Endothelial cell of umbilical vein (primary cell): ENCODE measurements around the gene TRAF3IP1. TPM values are rescaled to one million over a fixed set of nuclear protein-coding genes. Genes with fewer than 3 reads are reported as not detected.

Source experiments
- BruUV-seq: library from RNA; stranded (reverse); fragments of 400-500 nt; replicated peaks from 2 replicates; lab custom pipeline; 2021; lab: Mats Ljungman, UMichigan
- CTCF ChIA-PET: fragments of 300-600, 350-600 bp; sonication (Branson Sonifier 250); formaldehyde crosslinking; loops from one replicate; lab custom pipeline; 2021; ENCODE audit warnings: antibody characterized with exemption, inconsistent platforms; lab: Charles Lee
- POLR2A ChIA-PET: fragments of 300-600, 350-600 bp; sonication (Branson Sonifier 250); formaldehyde crosslinking; loops from one replicate; lab custom pipeline; 2021; ENCODE audit warnings: antibody characterized with exemption, inconsistent platforms; lab: Charles Lee
- DNase-seq: peaks from one replicate; pipeline ENCODE4 v3.0.0-alpha.2; 2011; ENCODE audit warnings: low read depth, low spot score
- FAIRE-seq: peaks from 2 replicates; lab custom pipeline; 2011; peaks lifted over from hg19 to GRCh38; lab: Jason Lieb, UNC
- H2AFZ ChIP-seq: 2 replicates; pipeline ENCODE4 v1.6.0; 2012; ENCODE audit warnings: low read depth, low read length, control low read depth, inconsistent platforms
- H3K27ac ChIP-seq: 2 replicates; pipeline ENCODE4 v1.5.1; 2011; ENCODE audit warnings: low read depth, mild to moderate bottlenecking, control low read depth, low read length, moderate library complexity; ENCODE audit not compliant: insufficient read depth
- H3K27me3 ChIP-seq, 2 experiments: 2 replicates each; pipeline versions ENCODE4 v1.6.0 to v1.6.1; 2011; ENCODE audit warnings: low read length in 2 of 2, mixed read lengths in 1 of 2; ENCODE audit not compliant: control insufficient read depth in 2 of 2, insufficient read depth in 2 of 2
- H3K36me3 ChIP-seq, 2 experiments: 2 replicates in 1 of 2; 3 replicates in 1 of 2; pipeline ENCODE4 v1.5.1; 2011; ENCODE audit warnings: low read length in 2 of 2, mild to moderate bottlenecking in 1 of 2, moderate library complexity in 1 of 2; ENCODE audit not compliant: control insufficient read depth in 2 of 2, insufficient read depth in 2 of 2; ENCODE audit errors: extremely low read depth in 1 of 2
- H3K4me1 ChIP-seq: 3 replicates; pipeline ENCODE4 v1.5.1; 2011; ENCODE audit warnings: mild to moderate bottlenecking, low read length; ENCODE audit not compliant: control insufficient read depth, insufficient read depth; ENCODE audit errors: extremely low read depth
- H3K4me2 ChIP-seq: 2 replicates; pipeline ENCODE4 v1.6.1; 2011; ENCODE audit warnings: low read length, control low read depth, mixed read lengths; ENCODE audit not compliant: insufficient read depth
- H3K4me3 ChIP-seq, 3 experiments: fragments of 200-600 bp in 1 of 3; sonication (generic), shearing (Covaris generic) in 1 of 3; replicated peaks in 1 of 3; 2 replicates each; pipeline ENCODE4 v1.5.1; 2011 to 2016; ENCODE audit warnings: control low read depth in 3 of 3, low read length in 3 of 3, mild to moderate bottlenecking in 2 of 3, inconsistent platforms in 1 of 3, low read depth in 1 of 3, moderate library complexity in 1 of 3; ENCODE audit not compliant: insufficient read depth in 1 of 3
- H3K79me2 ChIP-seq: 2 replicates; pipeline ENCODE4 v1.6.0; 2012; ENCODE audit warnings: low read length, inconsistent platforms; ENCODE audit not compliant: control insufficient read depth, insufficient read depth
- H3K9ac ChIP-seq: replicated peaks from 2 replicates; pipeline ENCODE3; 2011; ENCODE audit warnings: low read length, control low read depth; ENCODE audit not compliant: insufficient read depth; ENCODE audit errors: extremely low read depth
- H3K9me1 ChIP-seq: replicated peaks from 3 replicates; pipeline ENCODE4 v1.6.0; 2011; ENCODE audit warnings: mild to moderate bottlenecking, low read length; ENCODE audit not compliant: control insufficient read depth, insufficient read depth; ENCODE audit errors: extremely low read depth
- H3K9me3 ChIP-seq: replicated peaks from 2 replicates; pipeline ENCODE4 v1.5.1; 2012; ENCODE audit warnings: low read length, inconsistent platforms; ENCODE audit not compliant: control insufficient read depth, insufficient read depth
- H4K20me1 ChIP-seq: replicated peaks from 2 replicates; pipeline ENCODE3; 2011; ENCODE audit warnings: mild to moderate bottlenecking, low read length; ENCODE audit not compliant: control insufficient read depth, insufficient read depth; ENCODE audit errors: extremely low read depth
- CTCF ChIP-seq, 2 donors: IDR thresholded peaks; 1 replicate in 1 of 2; 2 replicates in 1 of 2; pipeline ENCODE4 v1.5.1; 2011; ENCODE audit warnings: low read length in 2 of 2, mild to moderate bottlenecking in 2 of 2, moderate library complexity in 2 of 2, control low read depth in 1 of 2, inconsistent platforms in 1 of 2, low read depth in 1 of 2; ENCODE audit not compliant: insufficient read depth in 1 of 2; ENCODE audit errors: extremely low read depth in 1 of 2
- EZH2 ChIP-seq: IDR thresholded peaks from 2 replicates; pipeline ENCODE4 v1.6.1; 2012; ENCODE audit warnings: borderline replicate concordance, low read depth, mild to moderate bottlenecking, moderate library complexity, low read length, inconsistent platforms; ENCODE audit not compliant: severe bottlenecking
- FOS ChIP-seq: IDR thresholded peaks from 2 replicates; pipeline ENCODE4 v1.6.1; 2011; ENCODE audit warnings: mild to moderate bottlenecking, low read length, moderate library complexity, borderline replicate concordance; ENCODE audit not compliant: insufficient read depth
- GATA2 ChIP-seq: IDR thresholded peaks from 2 replicates; pipeline ENCODE4 v1.7.0; 2011; ENCODE audit warnings: low read depth, mild to moderate bottlenecking, moderate library complexity, mixed read lengths, low read length; ENCODE audit not compliant: insufficient read length, insufficient read depth
- JUN ChIP-seq: IDR thresholded peaks from 2 replicates; pipeline ENCODE4 v1.6.1; 2011; ENCODE audit warnings: borderline replicate concordance, low read depth; ENCODE audit not compliant: insufficient read length, insufficient read depth
- MAX ChIP-seq: IDR thresholded peaks from 2 replicates; pipeline ENCODE4 v1.6.1; 2011; ENCODE audit not compliant: insufficient read depth, insufficient read length
- MYC ChIP-seq: IDR thresholded peaks from one replicate; pipeline ENCODE4 v1.6.1; 2011; ENCODE audit warnings: mild to moderate bottlenecking, low read depth, low read length
- POLR2A ChIP-seq: IDR thresholded peaks from 2 replicates; pipeline ENCODE4 v1.6.1; 2012; ENCODE audit warnings: low read depth, mild to moderate bottlenecking, control low read depth, low read length
- POLR2AphosphoS5 ChIP-seq: IDR thresholded peaks from 2 replicates; pipeline ENCODE4 v1.6.1; 2012; ENCODE audit warnings: low read depth, mild to moderate bottlenecking, control low read depth, low read length, moderate library complexity; ENCODE audit not compliant: insufficient read depth
- dilution Hi-C: fragments of 300-500 bp; cut with MboI; formaldehyde crosslinking; loops from one replicate; pipeline ENCODE4 v1.15.0; 2019; ENCODE audit warnings: low sequenced_read_pairs; ENCODE audit not compliant: extremely low pct_ligation_motif_present
- intact Hi-C: fragments of 100-400 bp; cut with micrococcal nuclease; formaldehyde crosslinking; loops from one replicate; pipeline ENCODE4 v1.10.0; 2022
- polyA plus RNA-seq, 4 experiments: library from polyadenylated mRNA; depleted of rRNA in 3 of 4; stranded (reverse) in 3 of 4; unstranded in 1 of 4; fragments of >200 nt; gene quantifications; 2 replicates each; pipeline versions ENCODE4 v1.2.1 to v1.2.3, GENCODE V29; 2011 to 2012; ENCODE audit warnings: missing spikeins in 1 of 4
- total RNA-seq: library from RNA; stranded (reverse); gene quantifications from 2 replicates; pipeline ENCODE4 v1.2.3, GENCODE V29; 2021

TRAF3IP1 gene
- total and polyA plus RNA-seq, 2 donors (not counting 3 experiments of a cell fraction or from before 2014, with no cell fraction given) = 3.4 to 15.9 TPM

- no peaks in the 10 kb centered on the region for H3K4me1 ChIP-seq
- FAIRE-seq = no peak
- no peaks in the 10 kb centered on the region for H3K9me3 ChIP-seq
- H3K4me2 ChIP-seq = no peak overlapping the region
- ChIA-PET POLR2A (no interaction called here), CTCF (interaction anchor here (0.7 to 2.0 kb wide), 2 partner anchors 11 to 77 kb away, joined by 5 to 7 read pairs; no protein-coding TSS in a partner anchor)
- no peak overlapping the region for H3K9ac ChIP-seq
- no peak overlapping the region for H3K4me3 ChIP-seq
- intact Hi-C loops (no loop called here), dilution Hi-C loops (no loop called here)
- H3K79me2 ChIP-seq = peaks cover 8% of the 10 kb centered on the region
- no TSS peak for BruUV-seq
- H3K27me3 ChIP-seq = no peaks in the 10 kb centered on the region
- no peak for TF ChIP-seq JUN
- TF ChIP-seq MAX = no peak
- no peak for TF ChIP-seq POLR2A
- no peak for TF ChIP-seq CTCF (IDR thresholded peaks at IDR 0.05; ENCODE audit: extremely low read depth in 1 of 2, insufficient read depth in 1 of 2, low read depth in 1 of 2, low read length in 2 of 2)
- no peak for TF ChIP-seq POLR2AphosphoS5
- TF ChIP-seq FOS = no peak
- no peak for TF ChIP-seq GATA2
- no peak for TF ChIP-seq MYC
- TF ChIP-seq EZH2 = no peak
- H4K20me1 ChIP-seq = no peaks in the 10 kb centered on the region
- peaks cover 3 to 14% of the 10 kb centered on the region in 2 experiments for H3K36me3 ChIP-seq
- H3K27ac ChIP-seq = no peak overlapping the region
- no peak for DNase-seq
- no peaks in the 10 kb centered on the region for H3K9me1 ChIP-seq
- no peak overlapping the region for H2AFZ ChIP-seq
Measured at GRCh38 chr2:238448031-238448955, 128.0 kb downstream of the TRAF3IP1 start.
